Upper lobe of left lung (tissue), 6 donors: ENCODE data around the gene COL10A1. TPM values are rescaled to one million over a fixed set of nuclear protein-coding genes. Genes with fewer than 3 reads are reported as not detected.

ENCODE experiments used
- ATAC-seq, 2 donors: fragments of 200-7000 bp; cut with Tn5 transposase; one replicate each; pipeline ENCODE4 v1.9.1; 2022; ENCODE audit warnings: mild to moderate bottlenecking in 2 of 2, moderate library complexity in 2 of 2; ENCODE audit not compliant: low FRiP score in 2 of 2
- DNase-seq, 2 donors: peaks; one replicate each; pipeline ENCODE4 v3.0.0-alpha.2; 2019 to 2020
- H3K27ac ChIP-seq, 4 donors: fragments of 200-600 bp; sonication (generic); one replicate each; pipeline ENCODE4 v1.5.1; 2016 to 2019
- H3K27me3 ChIP-seq, 4 donors: fragments of 200-600 bp; sonication (generic); one replicate each; pipeline ENCODE4 v1.5.1; 2017 to 2019
- H3K36me3 ChIP-seq, 4 donors: fragments of 200-600 bp; sonication (generic); one replicate each; pipeline ENCODE4 v1.5.1; 2016 to 2019
- H3K4me1 ChIP-seq, 4 donors: fragments of 200-600 bp; sonication (generic); one replicate each; pipeline ENCODE4 v1.5.1; 2018 to 2019
- H3K4me3 ChIP-seq, 4 donors: fragments of 200-600 bp; sonication (generic); one replicate each; pipeline ENCODE4 v1.5.1; 2017 to 2019; ENCODE audit warnings: mild to moderate bottlenecking in 2 of 4, moderate library complexity in 1 of 4
- H3K9me3 ChIP-seq, 4 donors: fragments of 200-600 bp; sonication (generic); one replicate each; pipeline ENCODE4 v1.5.1; 2018 to 2019
- CTCF ChIP-seq, 6 experiments: fragments of 450-650 bp in 4 of 6; fragments of 200-600 bp in 2 of 6; sonication (generic) in 2 of 6; IDR thresholded peaks; one replicate each; pipeline ENCODE4 v1.5.1; 2016 to 2019; ENCODE audit warnings: antibody characterized with exemption in 6 of 6
- EP300 ChIP-seq, 4 donors: sonication (generic); formaldehyde crosslinking; IDR thresholded peaks; one replicate each; pipeline ENCODE4 v1.5.1; 2017; ENCODE audit warnings: antibody characterized with exemption in 4 of 4, control low read depth in 2 of 4
- POLR2A ChIP-seq, 4 donors: fragments of 450-650 bp; IDR thresholded peaks; one replicate each; pipeline ENCODE4 v1.5.1; 2016 to 2017; ENCODE audit warnings: antibody characterized with exemption in 4 of 4, mild to moderate bottlenecking in 2 of 4
- POLR2AphosphoS5 ChIP-seq, 2 donors: sonication (generic); formaldehyde crosslinking; IDR thresholded peaks; one replicate each; pipeline ENCODE4 v1.5.1; 2017; ENCODE audit warnings: antibody characterized with exemption in 2 of 2
- WGBS, 2 donors: methylation state at CpG; one replicate each; pipeline ENCODE4 v1.1.5; 2017 to 2018; 5-methylcytosine and 5-hydroxymethylcytosine counted together
- total RNA-seq, 6 donors: library from RNA; depleted of rRNA in 4 of 6; stranded (reverse); fragments of >200 nt in 4 of 6; gene quantifications; one replicate each; pipeline versions ENCODE4 v1.1.0 to v1.2.1, GENCODE V29; 2016 to 2021
- donor health status: DM: no; HTN: no; CAD: no; lungs with moderate emphysema.
- donor health status: DM: no; HTN: yes; CAD: no; lungs with severe emphysema.

Gene COL10A1
- total RNA-seq, 6 donors from 2014 or later, result 0.23 to 4.2 (median 2.5) TPM; not detected in 3

- no peaks in the 10 kb centered on the region for H3K4me1 ChIP-seq
- no peak overlapping the region for H3K27ac ChIP-seq
- WGBS, 2 donors, result 67 to 68% methylated on average over 3 of the region's 3 CpGs
- DNase-seq, result no peak
- no peaks in the 10 kb centered on the region for H3K36me3 ChIP-seq
- TF ChIP-seq POLR2A (IDR thresholded peaks at IDR 0.05) (no peak), CTCF (IDR thresholded peaks at IDR 0.05) (no peak), EP300 (IDR thresholded peaks at IDR 0.05) (no peak), POLR2AphosphoS5 (IDR thresholded peaks at IDR 0.05) (no peak)
- peak in 1 of 2 donors; percentile 85 for ATAC-seq
- no peak overlapping the region for H3K4me3 ChIP-seq
- no peaks in the 10 kb centered on the region for H3K9me3 ChIP-seq
- no peaks in the 10 kb centered on the region for H3K27me3 ChIP-seq
These were observed 18.7 kb upstream of the COL10A1 start for GRCh38 chr6:116144605-116145004.

GRCh38 chr6:116139917-116140316 lies 14.0 kb upstream of the COL10A1 start:
- Histone ChIP-seq H3K4me3 (no peak overlapping the region), H3K9me3 (no peaks in the 10 kb centered on the region), H3K27me3 (no peaks in the 10 kb centered on the region), H3K4me1 (no peaks in the 10 kb centered on the region), H3K36me3 (no peaks in the 10 kb centered on the region), H3K27ac (no peak overlapping the region)
- no peak for ATAC-seq
- peak in 1 of 2 donors; percentile 34 for DNase-seq
- TF ChIP-seq EP300 (IDR thresholded peaks at IDR 0.05) (no peak), POLR2A (IDR thresholded peaks at IDR 0.05) (no peak), CTCF (IDR thresholded peaks at IDR 0.05) (peak in 2 of 6 experiments; percentile 6 to 11), POLR2AphosphoS5 (IDR thresholded peaks at IDR 0.05) (no peak)
- 77 to 80% methylated on average over 4 of the region's 4 CpGs for WGBS, 2 donors

- Histone ChIP-seq H3K9me3 (no peaks in the 10 kb centered on the region), H3K36me3 (no peaks in the 10 kb centered on the region), H3K4me1 (no peaks in the 10 kb centered on the region), H3K27me3 (no peaks in the 10 kb centered on the region), H3K27ac (no peak overlapping the region), H3K4me3 (no peak overlapping the region)
- no peak for DNase-seq
- WGBS, 2 donors, result 70 to 74% methylated on average over 5 of the region's 5 CpGs
- TF ChIP-seq EP300 (IDR thresholded peaks at IDR 0.05) (no peak), POLR2AphosphoS5 (IDR thresholded peaks at IDR 0.05) (no peak), POLR2A (IDR thresholded peaks at IDR 0.05) (no peak), CTCF (IDR thresholded peaks at IDR 0.05) (no peak)
- no peak for ATAC-seq
These were observed 11.0 kb upstream of the COL10A1 start for GRCh38 chr6:116136933-116137340.

GRCh38 chr6:116136373-116136772 lies 10.4 kb upstream of the COL10A1 start:
- TF ChIP-seq POLR2A (IDR thresholded peaks at IDR 0.05) (no peak), POLR2AphosphoS5 (IDR thresholded peaks at IDR 0.05) (no peak), EP300 (IDR thresholded peaks at IDR 0.05) (no peak), CTCF (IDR thresholded peaks at IDR 0.05) (no peak)
- WGBS, 2 donors, result 86 to 91% methylated on average over 1 of the region's 1 CpG
- H3K36me3 ChIP-seq, result no peaks in the 10 kb centered on the region
- no peak for DNase-seq
- no peak overlapping the region for H3K27ac ChIP-seq
- no peaks in the 10 kb centered on the region for H3K27me3 ChIP-seq
- no peak overlapping the region for H3K4me3 ChIP-seq
- H3K9me3 ChIP-seq, result no peaks in the 10 kb centered on the region
- ATAC-seq, result no peak
- no peaks in the 10 kb centered on the region for H3K4me1 ChIP-seq

GRCh38 chr6:116133453-116133852 lies 7.5 kb upstream of the COL10A1 start:
- no peaks in the 10 kb centered on the region for H3K36me3 ChIP-seq
- H3K9me3 ChIP-seq, result no peaks in the 10 kb centered on the region
- TF ChIP-seq POLR2A (IDR thresholded peaks at IDR 0.05) (no peak), EP300 (IDR thresholded peaks at IDR 0.05) (no peak), POLR2AphosphoS5 (IDR thresholded peaks at IDR 0.05) (no peak), CTCF (IDR thresholded peaks at IDR 0.05) (no peak)
- no peaks in the 10 kb centered on the region for H3K27me3 ChIP-seq
- H3K4me3 ChIP-seq, result no peak overlapping the region
- H3K4me1 ChIP-seq, result peaks cover 0 to 2% (median 0%) of the 10 kb centered on the region in 4 donors
- no peak for ATAC-seq
- WGBS, 2 donors, result 64 to 72% methylated on average over 3 of the region's 3 CpGs
- DNase-seq, result no peak
- no peak overlapping the region for H3K27ac ChIP-seq
